ENCODE data around the gene ADAMTS17. TPM values are rescaled to one million over a fixed set of nuclear protein-coding genes. Genes with fewer than 3 reads are reported as not detected.

The ADAMTS17 gene
- total RNA-seq, 1 donor from 2014 or later, result 0.40 TPM

- no peak for DNase-seq (ENCODE audit: low read depth in 2 of 2)
Measured at GRCh38 chr15:100278596-100279380, 63.0 kb downstream of the ADAMTS17 start.

GRCh38 chr15:100277087-100277855 lies 64.5 kb downstream of the ADAMTS17 start:
- DNase-seq (ENCODE audit: low read depth in 2 of 2), result no peak

GRCh38 chr15:100276506-100276905 lies 65.3 kb downstream of the ADAMTS17 start:
- DNase-seq (ENCODE audit: low read depth in 2 of 2), result no peak

- no peak for DNase-seq (ENCODE audit: low read depth in 2 of 2)
Measured at GRCh38 chr15:100275641-100276040, 66.1 kb downstream of the ADAMTS17 start.

GRCh38 chr15:100269831-100270230 lies 71.9 kb downstream of the ADAMTS17 start:
- DNase-seq (ENCODE audit: low read depth in 2 of 2), result no peak

GRCh38 chr15:100266166-100266565 lies 75.6 kb downstream of the ADAMTS17 start:
- DNase-seq (ENCODE audit: low read depth in 2 of 2), result no peak

GRCh38 chr15:100265641-100266035 lies 76.1 kb downstream of the ADAMTS17 start:
- no peak for DNase-seq (ENCODE audit: low read depth in 2 of 2)

- no peak for DNase-seq (ENCODE audit: low read depth in 2 of 2)
Measured at GRCh38 chr15:100264994-100265640, 76.7 kb downstream of the ADAMTS17 start.

- no peak for DNase-seq (ENCODE audit: low read depth in 2 of 2)
Measured at GRCh38 chr15:100263721-100264455, 77.9 kb downstream of the ADAMTS17 start.

- DNase-seq (ENCODE audit: low read depth in 2 of 2), result no peak
Measured at GRCh38 chr15:100263031-100263430, 78.7 kb downstream of the ADAMTS17 start.

- no peak for DNase-seq (ENCODE audit: low read depth in 2 of 2)
Measured at GRCh38 chr15:100261302-100262240, 80.2 kb downstream of the ADAMTS17 start.

- DNase-seq (ENCODE audit: low read depth in 2 of 2), result no peak
Measured at GRCh38 chr15:100259266-100259665, 82.5 kb downstream of the ADAMTS17 start.

GRCh38 chr15:100256970-100257650 lies 84.7 kb downstream of the ADAMTS17 start:
- DNase-seq (ENCODE audit: low read depth in 2 of 2), result no peak

GRCh38 chr15:100256101-100256969 lies 85.4 kb downstream of the ADAMTS17 start:
- DNase-seq (ENCODE audit: low read depth in 2 of 2), result no peak

GRCh38 chr15:100255644-100256043 lies 86.1 kb downstream of the ADAMTS17 start:
- no peak for DNase-seq (ENCODE audit: low read depth in 2 of 2)

- DNase-seq (ENCODE audit: low read depth in 2 of 2), result no peak
Measured at GRCh38 chr15:100254691-100255090, 87.1 kb downstream of the ADAMTS17 start.

- DNase-seq (ENCODE audit: low read depth in 2 of 2), result no peak
Measured at GRCh38 chr15:100254285-100254684, 87.5 kb downstream of the ADAMTS17 start.

- DNase-seq (ENCODE audit: low read depth in 2 of 2), result no peak
Measured at GRCh38 chr15:100253640-100254039, 88.1 kb downstream of the ADAMTS17 start.
